IMR-90 (cell line): ENCODE results near the gene PILRB. TPM values are rescaled to one million over a fixed set of nuclear protein-coding genes. Genes with fewer than 3 reads are reported as not detected.

Experiments used
- ATAC-seq: fragments of 200-7000 bp; cut with Tn5 transposase; 2 replicates; pipeline ENCODE4 v1.9.1; 2020; ENCODE audit warnings: low read depth, mild to moderate bottlenecking, moderate library complexity
- BruUV-seq: library from RNA; stranded (reverse); fragments of 400-500 nt; replicated peaks from 2 replicates; lab custom pipeline; 2021; lab: Mats Ljungman, UMichigan
- CTCF ChIA-PET: fragments of 300-600 bp; formaldehyde crosslinking; extraction: SDS; loops from one replicate; lab custom pipeline; 2021; ENCODE audit warnings: antibody characterized with exemption; lab: Yijun Ruan, JAX
- POLR2A ChIA-PET: fragments of 300-600 bp; sonication (Branson Sonifier 250); formaldehyde crosslinking; loops from one replicate; lab custom pipeline; 2022; ENCODE audit warnings: antibody characterized with exemption; ENCODE audit not compliant: unreplicated experiment; lab: Charles Lee
- DNase-seq: peaks from one replicate; pipeline ENCODE4 v3.0.0; 2013
- H2AFZ ChIP-seq: replicated peaks from 2 replicates; pipeline ENCODE3; 2013; ENCODE audit warnings: low read length, mild to moderate bottlenecking; ENCODE audit not compliant: poor library complexity
- H2AK5ac ChIP-seq: 2 replicates; pipeline ENCODE4 v1.6.1; 2013; ENCODE audit warnings: low read depth, low read length, inconsistent platforms
- H2AK9ac ChIP-seq: replicated peaks from 2 replicates; pipeline ENCODE3; 2013; ENCODE audit warnings: mild to moderate bottlenecking, low read depth, low read length, moderate library complexity; ENCODE audit not compliant: poor library complexity
- H2BK120ac ChIP-seq: 2 replicates; pipeline ENCODE4 v1.6.1; 2013; ENCODE audit warnings: low read depth, low read length, inconsistent platforms
- H2BK15ac ChIP-seq: 3 replicates; pipeline ENCODE4 v1.6.1; 2013; ENCODE audit warnings: low read depth, low read length, inconsistent platforms
- H2BK20ac ChIP-seq: 2 replicates; pipeline ENCODE4 v1.6.1; 2013; ENCODE audit warnings: low read depth, mild to moderate bottlenecking, inconsistent platforms, low read length, moderate library complexity
- H2BK5ac ChIP-seq: 2 replicates; pipeline ENCODE4 v1.6.1; 2013; ENCODE audit warnings: mild to moderate bottlenecking, low read depth, low read length, inconsistent platforms; ENCODE audit not compliant: poor library complexity, severe bottlenecking
- H3K14ac ChIP-seq: replicated peaks from 2 replicates; pipeline ENCODE4 v1.6.1; 2013; ENCODE audit warnings: low read depth, low read length, inconsistent platforms
- H3K18ac ChIP-seq: 2 replicates; pipeline ENCODE4 v1.6.1; 2013; ENCODE audit warnings: low read depth, low read length, control low read depth
- H3K23ac ChIP-seq: 2 replicates; pipeline ENCODE4 v1.6.1; 2013; ENCODE audit warnings: low read depth, low read length, inconsistent platforms
- H3K27ac ChIP-seq: 2 replicates; pipeline ENCODE4 v1.5.1; 2013; ENCODE audit warnings: mild to moderate bottlenecking, control low read depth, low read length; ENCODE audit not compliant: insufficient read depth
- H3K27me3 ChIP-seq: 2 replicates; pipeline ENCODE4 v1.6.1; 2013; ENCODE audit warnings: low read length; ENCODE audit not compliant: control insufficient read depth, insufficient read depth
- H3K36me3 ChIP-seq: 2 replicates; pipeline ENCODE4 v1.6.1; 2013; ENCODE audit warnings: low read length, mixed read lengths; ENCODE audit not compliant: control insufficient read depth, insufficient read depth
- H3K4ac ChIP-seq: 2 replicates; pipeline ENCODE4 v1.6.1; 2013; ENCODE audit warnings: low read depth, low read length, inconsistent platforms
- H3K4me1 ChIP-seq: 2 replicates; pipeline ENCODE4 v1.6.1; 2013; ENCODE audit warnings: low read length, mixed read lengths; ENCODE audit not compliant: control insufficient read depth, insufficient read depth
- H3K4me2 ChIP-seq: 2 replicates; pipeline ENCODE4 v1.6.1; 2013; ENCODE audit warnings: low read depth, mild to moderate bottlenecking, control low read depth, low read length, moderate library complexity
- H3K4me3 ChIP-seq: 2 replicates; pipeline ENCODE4 v1.5.1; 2013; ENCODE audit warnings: low read depth, mild to moderate bottlenecking, control low read depth, low read length, moderate library complexity; ENCODE audit not compliant: insufficient read depth
- H3K56ac ChIP-seq: 2 replicates; pipeline ENCODE4 v1.6.1; 2013; ENCODE audit warnings: low read length, inconsistent platforms; ENCODE audit not compliant: insufficient read depth; ENCODE audit errors: extremely low read depth
- H3K79me1 ChIP-seq, 2 experiments: 2 replicates each; pipeline ENCODE4 v1.6.1; 2013; ENCODE audit warnings: low read length in 2 of 2, inconsistent platforms in 1 of 2, low read depth in 1 of 2
- H3K9ac ChIP-seq: 2 replicates; pipeline ENCODE4 v1.6.1; 2013; ENCODE audit warnings: low read depth, low read length, control low read depth
- H3K9me1 ChIP-seq: 2 replicates; pipeline ENCODE4 v1.6.1; 2013; ENCODE audit warnings: low read length, inconsistent platforms; ENCODE audit not compliant: insufficient read depth
- H3K9me3 ChIP-seq: 2 replicates; pipeline ENCODE4 v1.6.1; 2013; ENCODE audit warnings: low read length; ENCODE audit not compliant: control insufficient read depth, insufficient read depth
- H4K20me1 ChIP-seq: 2 replicates; pipeline ENCODE4 v1.6.1; 2013; ENCODE audit warnings: low read length, inconsistent platforms; ENCODE audit not compliant: insufficient read depth
- H4K5ac ChIP-seq: 2 replicates; pipeline ENCODE4 v1.6.1; 2013; ENCODE audit warnings: mild to moderate bottlenecking, low read depth, low read length, control low read depth
- H4K8ac ChIP-seq, 2 experiments: 2 replicates each; pipeline ENCODE4 v1.6.1; 2013; ENCODE audit warnings: low read depth in 2 of 2, low read length in 2 of 2, control low read depth in 1 of 2, inconsistent platforms in 1 of 2
- H4K91ac ChIP-seq: 2 replicates; pipeline ENCODE4 v1.6.1; 2013; ENCODE audit warnings: low read depth, low read length, inconsistent platforms; ENCODE audit not compliant: insufficient read depth
- CEBPB ChIP-seq: IDR thresholded peaks from 2 replicates; pipeline ENCODE4 v1.6.1; 2012; ENCODE audit warnings: low read depth, low read length, improper control_type of control experiment
- CHD1 ChIP-seq: IDR thresholded peaks from 2 replicates; pipeline ENCODE4 v1.6.1; 2012; ENCODE audit warnings: low read depth, low read length, improper control_type of control experiment
- MAFK ChIP-seq: IDR thresholded peaks from 2 replicates; pipeline ENCODE4 v1.6.1; 2012; ENCODE audit warnings: low read depth, low read length, improper control_type of control experiment
- MAZ ChIP-seq: IDR thresholded peaks from 2 replicates; pipeline ENCODE4 v1.6.1; 2012; ENCODE audit warnings: low read depth, mild to moderate bottlenecking, low read length, improper control_type of control experiment, moderate library complexity, borderline replicate concordance
- NFE2L2 ChIP-seq: fragments of 150-350 bp; IDR thresholded peaks from 2 replicates; pipeline ENCODE4 v1.6.1; 2016; ENCODE audit warnings: low read depth, mild to moderate bottlenecking, low read length
- POLR2A ChIP-seq: IDR thresholded peaks from 2 replicates; pipeline ENCODE4 v1.6.1; 2012; ENCODE audit warnings: mild to moderate bottlenecking, low read depth, low read length
- RAD21 ChIP-seq: IDR thresholded peaks from 2 replicates; pipeline ENCODE4 v1.6.1; 2012; ENCODE audit warnings: low read length, improper control_type of control experiment
- RCOR1 ChIP-seq: IDR thresholded peaks from 2 replicates; pipeline ENCODE4 v1.6.1; 2012; ENCODE audit warnings: mild to moderate bottlenecking, low read length, improper control_type of control experiment; ENCODE audit not compliant: insufficient replicate concordance
- WGBS, 2 experiments: methylation state at CpG; one replicate each; pipeline versions ENCODE4 v1.1.5 to v1.1.7; 2013; ENCODE audit warnings: missing lambda C conversion rate in 2 of 2; ENCODE audit not compliant: insufficient read length in 1 of 2; ENCODE audit errors: extremely low coverage in 2 of 2; 5-methylcytosine and 5-hydroxymethylcytosine counted together
- dilution Hi-C: fragments of 300-500 bp; cut with HindIII; formaldehyde crosslinking; loops from one replicate; pipeline ENCODE4 v1.14.3; 2018; ENCODE audit warnings: low sequenced_read_pairs; ENCODE audit not compliant: unreplicated experiment
- in situ Hi-C: fragments of 300-500 bp; cut with MboI; formaldehyde crosslinking; loops from 3 replicates; pipeline ENCODE4 v1.14.3; 2019; ENCODE audit warnings: low sequenced_read_pairs, inconsistent platforms, mixed read lengths
- intact Hi-C: fragments of 100-400 bp; cut with micrococcal nuclease; formaldehyde crosslinking; loops from 2 replicates; pipeline ENCODE4 v1.10.0; 2022
- polyA plus RNA-seq, 3 experiments: library from polyadenylated mRNA; depleted of rRNA; stranded (reverse); fragments of >200 nt; gene quantifications; 2 replicates each; pipeline ENCODE4 v1.2.3, GENCODE V29; 2012; ENCODE audit warnings: low replicate concordance in 1 of 3
- total RNA-seq: library from RNA; depleted of rRNA; stranded (reverse); fragments of >200 nt; gene quantifications from 2 replicates; pipeline ENCODE4 v1.2.3, GENCODE V29; 2012
- TF ChIP-seq, protein P1 (sequence below): conservative IDR thresholded peaks from 2 replicates; pipeline ENCODE4 v1.5.1; 2012; ENCODE audit warnings: mild to moderate bottlenecking, low read depth, low read length, improper control_type of control experiment
- TF ChIP-seq, protein P2 (sequence below): fragments of 150-350 bp; IDR thresholded peaks from 2 replicates; pipeline ENCODE4 v1.6.1; 2016; ENCODE audit warnings: low read depth, mild to moderate bottlenecking, low read length, moderate library complexity, borderline replicate concordance
- TF ChIP-seq, protein P3 (sequence below): fragments of 150-350 bp; IDR thresholded peaks from 2 replicates; pipeline ENCODE4 v1.6.1; 2017; ENCODE audit warnings: mild to moderate bottlenecking, antibody characterized with exemption, low read length, low read depth

Gene PILRB
- total and polyA plus RNA-seq, 2 of the 4 experiments (the other 2 are of a cell fraction): 3.4 to 22.2 TPM

DNA sequence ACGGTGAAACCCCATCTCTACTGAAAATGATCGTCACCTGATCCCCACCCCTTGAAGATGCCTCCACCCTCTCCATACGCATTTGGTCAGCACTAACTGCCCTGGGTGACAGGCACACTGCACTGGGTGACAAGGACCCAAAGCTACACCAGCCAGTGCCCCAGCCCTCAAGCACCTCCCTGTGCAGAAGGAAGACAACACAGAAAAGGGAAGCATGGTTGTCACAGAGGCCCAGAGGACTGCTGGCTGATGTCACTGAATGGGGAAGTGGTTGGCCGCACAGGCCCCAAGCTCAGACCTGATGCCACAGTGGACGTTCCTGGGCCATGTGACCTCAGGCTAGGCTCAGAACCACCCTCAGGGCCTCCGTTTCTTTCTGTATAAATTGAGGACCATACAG lies 11.2 kb downstream of the PILRB start:
- H2AFZ ChIP-seq: no peak overlapping the region
- H3K14ac ChIP-seq: no peak overlapping the region
- H3K9me3 ChIP-seq: no peaks in the 10 kb centered on the region
- H2AK5ac ChIP-seq: no peak overlapping the region
- no peak overlapping the region for H3K56ac ChIP-seq
- H3K23ac ChIP-seq: no peak overlapping the region
- in situ Hi-C loops: no loop called here
- H3K9ac ChIP-seq: no peak overlapping the region
- no peak overlapping the region for H3K4me2 ChIP-seq
- H3K79me1 ChIP-seq: no peaks in the 10 kb centered on the region
- ChIA-PET POLR2A (no interaction called here), CTCF (no interaction called here)
- H4K5ac ChIP-seq: no peak overlapping the region
- WGBS, 2 experiments: 60% methylated on average over 1 of the region's 6 CpGs; no CpG with 5 or more reads in 1 of the 2 experiments
- no peak overlapping the region for H3K27ac ChIP-seq
- intact Hi-C loops: no loop called here
- no peaks in the 10 kb centered on the region for H4K20me1 ChIP-seq
- no peak overlapping the region for H4K8ac ChIP-seq
- dilution Hi-C loops: no loop called here
- H3K27me3 ChIP-seq: no peaks in the 10 kb centered on the region
- BruUV-seq: no TSS peak
- no peak overlapping the region for H2BK20ac ChIP-seq
- DNase-seq (no peak), ATAC-seq (no peak)
- no peak overlapping the region for H4K91ac ChIP-seq
- no peak overlapping the region for H2AK9ac ChIP-seq
- H3K4ac ChIP-seq: no peak overlapping the region
- TF ChIP-seq MAZ (no peak), NFE2L2 (no peak), POLR2A (no peak), MAFK (no peak), CHD1 (no peak), RAD21 (no peak), CEBPB (no peak), RCOR1 (no peak)
- TF ChIP-seq, protein P1, sequence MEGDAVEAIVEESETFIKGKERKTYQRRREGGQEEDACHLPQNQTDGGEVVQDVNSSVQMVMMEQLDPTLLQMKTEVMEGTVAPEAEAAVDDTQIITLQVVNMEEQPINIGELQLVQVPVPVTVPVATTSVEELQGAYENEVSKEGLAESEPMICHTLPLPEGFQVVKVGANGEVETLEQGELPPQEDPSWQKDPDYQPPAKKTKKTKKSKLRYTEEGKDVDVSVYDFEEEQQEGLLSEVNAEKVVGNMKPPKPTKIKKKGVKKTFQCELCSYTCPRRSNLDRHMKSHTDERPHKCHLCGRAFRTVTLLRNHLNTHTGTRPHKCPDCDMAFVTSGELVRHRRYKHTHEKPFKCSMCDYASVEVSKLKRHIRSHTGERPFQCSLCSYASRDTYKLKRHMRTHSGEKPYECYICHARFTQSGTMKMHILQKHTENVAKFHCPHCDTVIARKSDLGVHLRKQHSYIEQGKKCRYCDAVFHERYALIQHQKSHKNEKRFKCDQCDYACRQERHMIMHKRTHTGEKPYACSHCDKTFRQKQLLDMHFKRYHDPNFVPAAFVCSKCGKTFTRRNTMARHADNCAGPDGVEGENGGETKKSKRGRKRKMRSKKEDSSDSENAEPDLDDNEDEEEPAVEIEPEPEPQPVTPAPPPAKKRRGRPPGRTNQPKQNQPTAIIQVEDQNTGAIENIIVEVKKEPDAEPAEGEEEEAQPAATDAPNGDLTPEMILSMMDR: no peak
- TF ChIP-seq, protein P2, sequence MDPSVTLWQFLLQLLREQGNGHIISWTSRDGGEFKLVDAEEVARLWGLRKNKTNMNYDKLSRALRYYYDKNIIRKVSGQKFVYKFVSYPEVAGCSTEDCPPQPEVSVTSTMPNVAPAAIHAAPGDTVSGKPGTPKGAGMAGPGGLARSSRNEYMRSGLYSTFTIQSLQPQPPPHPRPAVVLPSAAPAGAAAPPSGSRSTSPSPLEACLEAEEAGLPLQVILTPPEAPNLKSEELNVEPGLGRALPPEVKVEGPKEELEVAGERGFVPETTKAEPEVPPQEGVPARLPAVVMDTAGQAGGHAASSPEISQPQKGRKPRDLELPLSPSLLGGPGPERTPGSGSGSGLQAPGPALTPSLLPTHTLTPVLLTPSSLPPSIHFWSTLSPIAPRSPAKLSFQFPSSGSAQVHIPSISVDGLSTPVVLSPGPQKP: no peak
- TF ChIP-seq, protein P3, sequence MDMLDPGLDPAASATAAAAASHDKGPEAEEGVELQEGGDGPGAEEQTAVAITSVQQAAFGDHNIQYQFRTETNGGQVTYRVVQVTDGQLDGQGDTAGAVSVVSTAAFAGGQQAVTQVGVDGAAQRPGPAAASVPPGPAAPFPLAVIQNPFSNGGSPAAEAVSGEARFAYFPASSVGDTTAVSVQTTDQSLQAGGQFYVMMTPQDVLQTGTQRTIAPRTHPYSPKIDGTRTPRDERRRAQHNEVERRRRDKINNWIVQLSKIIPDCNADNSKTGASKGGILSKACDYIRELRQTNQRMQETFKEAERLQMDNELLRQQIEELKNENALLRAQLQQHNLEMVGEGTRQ: no peak
- no peak overlapping the region for H3K4me3 ChIP-seq
- no peak overlapping the region for H2BK15ac ChIP-seq
- peaks cover 3% of the 10 kb centered on the region; the same call in 1 of the 2 replicates for H3K36me3 ChIP-seq
- 0 out of 2 replicates have a peak, but pooled peaks cover 6% of the 10 kb centered on the region for H3K9me1 ChIP-seq
- no peak overlapping the region for H2BK120ac ChIP-seq
- no peak overlapping the region for H3K18ac ChIP-seq
- H3K4me1 ChIP-seq: peaks cover 8% of the 10 kb centered on the region
- no peak overlapping the region for H2BK5ac ChIP-seq
